ENCODE measurements around the gene NINJ2. TPM values are rescaled to one million over a fixed set of nuclear protein-coding genes. Genes with fewer than 3 reads are reported as not detected.

Gene NINJ2
- total RNA-seq, 1 donor from 2014 or later = 2.3 TPM

DNA sequence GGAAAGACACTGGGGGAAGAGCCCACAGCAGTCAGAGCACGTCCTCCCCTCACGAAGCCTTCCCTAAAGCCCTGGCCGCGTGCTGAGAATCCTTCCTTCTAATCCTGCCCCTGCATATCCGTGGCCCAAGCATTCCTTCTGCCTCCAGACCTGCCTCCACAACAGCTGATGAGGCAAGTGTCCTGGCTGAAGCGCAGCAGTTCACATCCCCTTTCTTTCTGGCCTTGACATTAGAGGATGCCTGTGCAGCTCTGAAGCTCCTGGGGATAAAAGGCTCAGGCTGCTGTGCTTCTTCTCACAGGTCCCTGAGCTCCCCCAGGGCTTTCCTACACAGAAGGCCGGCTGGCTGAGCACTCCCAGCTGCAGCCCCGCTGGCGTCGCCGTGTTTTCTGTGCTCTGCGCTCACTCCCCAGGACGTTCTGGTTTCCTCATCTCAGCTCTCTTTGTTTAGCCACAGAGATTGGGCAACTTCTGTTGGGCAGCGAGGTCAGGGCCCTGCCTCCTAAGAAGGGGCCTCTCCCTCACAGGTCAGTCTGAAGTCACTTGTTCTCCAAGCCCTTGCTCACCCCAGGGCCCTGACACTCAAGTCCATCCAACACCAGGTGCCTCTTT, 45.8 kb downstream of the NINJ2 start:
- peaks cover 42% of the 10 kb centered on the region for H3K4me1 Mint-ChIP-seq (ENCODE audit: unreplicated experiment)
- H3K36me3 Mint-ChIP-seq (ENCODE audit: low read depth, unreplicated experiment) = no peaks in the 10 kb centered on the region
- H3K27ac Mint-ChIP-seq (ENCODE audit: unreplicated experiment) = no peak overlapping the region
- no peaks in the 10 kb centered on the region for H3K9me3 Mint-ChIP-seq (ENCODE audit: unreplicated experiment)
- peaks cover 4% of the 10 kb centered on the region for H3K27me3 Mint-ChIP-seq (ENCODE audit: unreplicated experiment)
- no peak for DNase-seq (ENCODE audit: low spot score)
- H3K4me3 Mint-ChIP-seq (ENCODE audit: unreplicated experiment) = no peak overlapping the region
- TF ChIP-seq CTCF (IDR thresholded peaks at IDR 0.05; ENCODE audit: unreplicated experiment) = no peak

DNA sequence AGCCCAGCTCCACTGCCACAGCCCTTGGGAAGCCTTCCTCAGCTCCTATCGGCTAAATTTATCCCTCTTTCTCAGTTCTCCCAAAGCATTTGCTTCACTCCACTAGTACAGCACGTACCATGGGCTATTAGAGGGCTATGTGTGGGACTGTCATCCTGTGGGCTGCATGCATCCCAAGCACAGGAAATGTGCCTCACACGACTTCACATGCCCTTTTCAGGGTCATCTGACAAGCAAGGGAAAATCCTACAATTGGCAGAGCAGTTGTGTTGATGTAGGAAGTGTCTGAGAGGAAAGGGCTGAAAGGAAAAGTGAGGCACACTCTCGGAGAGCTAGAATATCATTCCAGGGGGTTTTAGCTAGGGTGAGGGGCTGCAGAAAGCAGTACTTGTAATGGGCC, 47.6 kb downstream of the NINJ2 start:
- DNase-seq (ENCODE audit: low spot score) = no peak
- Mint-ChIP-seq H3K4me1 (ENCODE audit: unreplicated experiment) (peaks cover 42% of the 10 kb centered on the region), H3K9me3 (ENCODE audit: unreplicated experiment) (no peaks in the 10 kb centered on the region), H3K27ac (ENCODE audit: unreplicated experiment) (peak overlapping the region; percentile 85), H3K4me3 (ENCODE audit: unreplicated experiment) (peak overlapping the region; percentile 7), H3K27me3 (ENCODE audit: unreplicated experiment) (peaks cover 4% of the 10 kb centered on the region), H3K36me3 (ENCODE audit: low read depth, unreplicated experiment) (no peaks in the 10 kb centered on the region)
- no peak for TF ChIP-seq CTCF (IDR thresholded peaks at IDR 0.05; ENCODE audit: unreplicated experiment)

DNA sequence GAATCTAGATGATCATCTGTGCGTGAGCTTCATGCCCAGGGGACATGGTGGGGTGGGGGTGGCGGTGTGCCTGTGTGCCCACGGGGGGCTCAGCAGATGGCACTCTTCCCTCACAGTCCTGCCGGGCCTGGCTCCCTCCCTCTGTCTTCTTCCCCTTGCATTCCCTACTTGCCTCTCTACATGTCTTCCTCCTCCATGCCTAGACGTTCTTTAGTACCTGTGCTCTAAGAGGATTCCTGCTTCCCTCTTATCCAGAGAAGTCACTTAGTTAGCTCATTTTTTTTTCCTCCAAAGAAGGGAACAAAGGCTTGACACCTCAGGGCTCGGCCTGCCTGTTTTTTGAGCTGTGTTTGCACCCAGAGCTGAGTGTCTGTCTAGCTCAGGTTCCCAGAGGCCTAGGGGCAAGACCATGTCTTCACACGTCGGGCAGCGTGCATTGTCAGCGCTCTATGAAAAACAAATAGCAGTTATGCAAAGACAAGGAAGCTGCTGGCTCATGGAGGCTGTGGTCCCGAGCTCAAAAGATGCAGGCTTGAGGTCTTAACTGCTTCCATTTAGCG, 48.8 kb downstream of the NINJ2 start:
- Mint-ChIP-seq H3K4me3 (ENCODE audit: unreplicated experiment) (no peak overlapping the region), H3K27ac (ENCODE audit: unreplicated experiment) (no peak overlapping the region), H3K36me3 (ENCODE audit: low read depth, unreplicated experiment) (no peaks in the 10 kb centered on the region), H3K27me3 (ENCODE audit: unreplicated experiment) (peaks cover 4% of the 10 kb centered on the region), H3K4me1 (ENCODE audit: unreplicated experiment) (peaks cover 49% of the 10 kb centered on the region), H3K9me3 (ENCODE audit: unreplicated experiment) (no peaks in the 10 kb centered on the region)
- DNase-seq (ENCODE audit: low spot score) = no peak
- no peak for TF ChIP-seq CTCF (IDR thresholded peaks at IDR 0.05; ENCODE audit: unreplicated experiment)

DNA sequence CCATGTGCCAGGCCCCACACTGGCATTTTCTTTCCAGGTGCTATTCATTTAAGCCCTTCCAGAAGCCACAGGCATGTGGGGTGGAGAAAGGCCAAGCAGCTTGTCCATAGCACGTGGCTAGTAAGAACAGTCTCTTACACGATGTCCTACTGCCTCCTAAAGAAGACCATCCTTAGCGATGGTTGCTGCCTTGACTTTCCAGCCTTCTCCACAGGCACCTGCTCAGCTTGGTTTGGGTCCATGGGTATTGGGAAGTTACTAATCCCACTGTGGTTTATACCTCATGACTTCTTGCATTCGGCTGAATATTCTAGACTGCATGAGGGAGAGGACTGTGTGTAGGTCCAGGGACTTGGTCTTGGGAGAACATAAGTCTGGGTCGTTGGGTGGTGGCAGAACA, 49.2 kb downstream of the NINJ2 start:
- H3K4me3 Mint-ChIP-seq (ENCODE audit: unreplicated experiment) = no peak overlapping the region
- no peaks in the 10 kb centered on the region for H3K36me3 Mint-ChIP-seq (ENCODE audit: low read depth, unreplicated experiment)
- no peak for TF ChIP-seq CTCF (IDR thresholded peaks at IDR 0.05; ENCODE audit: unreplicated experiment)
- H3K27me3 Mint-ChIP-seq (ENCODE audit: unreplicated experiment) = peaks cover 4% of the 10 kb centered on the region
- peak overlapping the region; percentile 42 for H3K27ac Mint-ChIP-seq (ENCODE audit: unreplicated experiment)
- DNase-seq (ENCODE audit: low spot score) = no peak
- peaks cover 49% of the 10 kb centered on the region for H3K4me1 Mint-ChIP-seq (ENCODE audit: unreplicated experiment)
- H3K9me3 Mint-ChIP-seq (ENCODE audit: unreplicated experiment) = no peaks in the 10 kb centered on the region

- no peak for DNase-seq (ENCODE audit: low spot score)
- H3K4me3 Mint-ChIP-seq (ENCODE audit: unreplicated experiment) = no peak overlapping the region
Measured at GRCh38 chr12:612886-613285, 50.4 kb downstream of the NINJ2 start.

More at GRCh38 chr12:612886-613285, 50.4 kb downstream of the NINJ2 start:
- Mint-ChIP-seq H3K27ac (ENCODE audit: unreplicated experiment) (no peak overlapping the region), H3K4me1 (ENCODE audit: unreplicated experiment) (peaks cover 56% of the 10 kb centered on the region), H3K36me3 (ENCODE audit: low read depth, unreplicated experiment) (no peaks in the 10 kb centered on the region), H3K27me3 (ENCODE audit: unreplicated experiment) (peaks cover 5% of the 10 kb centered on the region), H3K9me3 (ENCODE audit: unreplicated experiment) (no peaks in the 10 kb centered on the region)
- TF ChIP-seq CTCF (IDR thresholded peaks at IDR 0.05; ENCODE audit: unreplicated experiment) = no peak
